ENCODE results near the gene ALG3.

ALG3 gene

GRCh38 chr3:184250167-184250828 lies 1.5 kb upstream of the ALG3 start:
- DNase-seq (ENCODE audit: low read depth), result peak; percentile 72
- TF ChIP-seq, protein P1, sequence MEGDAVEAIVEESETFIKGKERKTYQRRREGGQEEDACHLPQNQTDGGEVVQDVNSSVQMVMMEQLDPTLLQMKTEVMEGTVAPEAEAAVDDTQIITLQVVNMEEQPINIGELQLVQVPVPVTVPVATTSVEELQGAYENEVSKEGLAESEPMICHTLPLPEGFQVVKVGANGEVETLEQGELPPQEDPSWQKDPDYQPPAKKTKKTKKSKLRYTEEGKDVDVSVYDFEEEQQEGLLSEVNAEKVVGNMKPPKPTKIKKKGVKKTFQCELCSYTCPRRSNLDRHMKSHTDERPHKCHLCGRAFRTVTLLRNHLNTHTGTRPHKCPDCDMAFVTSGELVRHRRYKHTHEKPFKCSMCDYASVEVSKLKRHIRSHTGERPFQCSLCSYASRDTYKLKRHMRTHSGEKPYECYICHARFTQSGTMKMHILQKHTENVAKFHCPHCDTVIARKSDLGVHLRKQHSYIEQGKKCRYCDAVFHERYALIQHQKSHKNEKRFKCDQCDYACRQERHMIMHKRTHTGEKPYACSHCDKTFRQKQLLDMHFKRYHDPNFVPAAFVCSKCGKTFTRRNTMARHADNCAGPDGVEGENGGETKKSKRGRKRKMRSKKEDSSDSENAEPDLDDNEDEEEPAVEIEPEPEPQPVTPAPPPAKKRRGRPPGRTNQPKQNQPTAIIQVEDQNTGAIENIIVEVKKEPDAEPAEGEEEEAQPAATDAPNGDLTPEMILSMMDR (IDR thresholded peaks at IDR 0.05; ENCODE audit: low read depth, low read length, missing control alignments), result peak; percentile 97
- in situ Hi-C loops (cut with HindIII; ENCODE audit: low sequenced_read_pairs), result no loop called here

DNA sequence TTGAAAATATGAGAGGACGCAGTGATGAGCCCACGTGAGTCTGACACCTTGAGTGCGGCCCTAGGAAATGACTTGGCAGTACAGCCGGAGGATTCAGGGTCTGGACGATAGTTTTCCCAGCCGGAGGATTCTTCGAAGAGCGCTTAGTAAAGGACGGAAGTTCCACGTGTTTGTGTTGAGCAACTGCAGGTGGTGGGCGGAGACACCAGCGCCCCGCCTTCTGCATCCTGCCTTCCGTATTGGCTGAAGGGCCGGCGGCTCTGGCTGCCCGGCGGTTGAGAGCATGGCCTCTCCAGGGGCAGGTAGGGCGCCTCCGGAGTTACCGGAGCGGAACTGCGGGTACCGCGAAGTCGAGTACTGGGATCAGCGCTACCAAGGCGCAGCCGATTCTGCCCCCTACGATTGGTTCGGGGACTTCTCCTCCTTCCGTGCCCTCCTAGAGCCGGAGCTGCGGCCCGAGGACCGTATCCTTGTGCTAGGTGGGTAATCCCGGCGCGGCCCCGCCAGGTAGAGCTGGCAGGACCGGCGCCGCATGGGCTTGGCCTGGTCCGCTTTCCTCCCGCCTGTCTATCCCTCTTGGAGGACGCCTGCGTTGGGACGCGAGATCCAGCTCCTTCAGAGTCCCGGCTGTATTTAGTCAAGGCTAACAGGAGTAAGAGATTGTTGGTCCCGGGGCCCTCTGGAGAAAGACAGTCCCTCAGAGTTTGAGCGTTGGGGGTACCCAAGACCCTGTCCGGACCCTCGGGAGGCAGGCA lies 827 bp upstream of the ALG3 start, which contains the start of gene EEF1AKMT4:
EEF1AKMT4 (plus strand) TSS at position 261 of the 755 bp plus-strand sequence; CDS start at position 284, 23 bp downstream.
- H3K4me3 ChIP-seq (ENCODE audit: low read depth, low read length), result peak within 1 kb of the TSS; percentile 95
- DNase-seq (ENCODE audit: low read depth), result peak; percentile 95
- in situ Hi-C loops (cut with HindIII; ENCODE audit: low sequenced_read_pairs), result loop anchor here (25.0 kb wide), 1 partner anchor 362 kb away; the partner anchor contains the start of gene PARL
- TF ChIP-seq, protein P1 (IDR thresholded peaks at IDR 0.05; ENCODE audit: low read depth, low read length, missing control alignments), result peak; percentile 51

More at GRCh38 chr3:184250167-184250828, 1.5 kb upstream of the ALG3 start:
- H3K4me3 ChIP-seq (ENCODE audit: low read depth, low read length), result peak overlapping the region; percentile 95

GRCh38 chr3:184242297-184242685 lies 6.5 kb downstream of the ALG3 start:
- TF ChIP-seq, protein P1 (IDR thresholded peaks at IDR 0.05; ENCODE audit: low read depth, low read length, missing control alignments), result no peak
- DNase-seq (ENCODE audit: low read depth), result no peak
- no peak overlapping the region for H3K4me3 ChIP-seq (ENCODE audit: low read depth, low read length)
- in situ Hi-C loops (cut with HindIII; ENCODE audit: low sequenced_read_pairs), result loop anchor here (25.0 kb wide), 1 partner anchor 355 kb away; the partner anchor contains the start of gene PARL

DNA sequence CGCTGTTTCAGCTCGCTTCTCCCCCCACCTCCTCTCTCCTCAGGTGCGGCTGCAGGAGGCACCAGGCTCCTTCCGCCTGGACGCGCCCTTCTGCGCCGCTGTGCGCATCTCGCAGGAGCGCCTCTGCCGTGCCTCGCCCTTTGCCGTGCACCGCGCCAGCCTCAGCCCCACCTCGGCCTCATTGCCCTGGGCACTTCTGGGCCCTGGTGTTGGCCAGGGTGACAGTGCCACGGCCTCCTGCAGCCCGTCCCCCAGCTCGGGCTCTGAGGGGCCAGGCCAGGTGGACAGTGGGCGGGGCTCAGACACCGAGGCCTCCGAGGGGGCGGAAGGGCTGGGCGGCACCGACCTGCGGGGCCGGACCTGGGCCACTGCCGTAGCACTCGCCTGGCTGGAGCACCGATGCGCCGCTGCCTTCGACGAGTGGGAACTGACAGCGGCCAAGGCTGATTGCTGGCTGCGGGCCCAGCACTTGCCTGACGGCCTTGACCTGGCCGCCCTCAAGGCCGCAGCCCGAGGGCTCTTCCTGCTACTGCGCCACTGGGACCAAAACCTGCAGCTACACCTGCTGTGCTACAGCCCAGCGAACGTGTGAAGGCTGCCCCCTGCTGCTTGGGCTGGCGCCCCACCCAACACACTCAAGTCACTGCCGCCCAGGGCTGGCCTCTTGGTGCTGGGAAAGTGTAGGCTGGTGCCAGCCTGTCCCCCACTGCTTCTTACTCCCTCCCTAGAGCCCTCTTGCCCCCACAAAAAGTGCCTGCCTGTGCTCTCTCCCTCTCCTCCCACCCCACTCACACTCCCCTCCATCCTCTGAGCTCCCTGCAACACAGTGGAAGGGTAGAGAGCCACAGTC lies 7.1 kb downstream of the ALG3 start:
- in situ Hi-C loops (cut with HindIII; ENCODE audit: low sequenced_read_pairs), result loop anchor here (25.0 kb wide), 1 partner anchor 354 kb away; the partner anchor contains the start of gene PARL
- TF ChIP-seq, protein P1 (IDR thresholded peaks at IDR 0.05; ENCODE audit: low read depth, low read length, missing control alignments), result peak; percentile 33
- no peak for DNase-seq (ENCODE audit: low read depth)
- H3K4me3 ChIP-seq (ENCODE audit: low read depth, low read length), result no peak overlapping the region

DNA sequence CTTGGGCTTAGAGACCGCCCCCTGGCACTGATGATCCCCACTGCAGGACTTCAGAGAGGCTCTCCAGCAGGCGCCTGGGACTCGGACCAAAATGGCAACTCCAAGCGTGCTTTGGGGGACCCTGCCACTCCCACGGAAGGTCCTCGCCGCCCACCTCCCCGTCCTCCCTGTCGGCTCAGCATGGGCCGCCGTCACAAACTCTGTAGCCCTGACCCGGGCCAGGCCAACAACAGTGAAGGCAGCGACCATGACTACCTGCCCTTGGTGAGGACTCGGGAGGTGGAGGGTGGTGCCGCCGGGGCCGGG lies 7.7 kb downstream of the ALG3 start:
- H3K4me3 ChIP-seq (ENCODE audit: low read depth, low read length), result no peak overlapping the region
- TF ChIP-seq, protein P1 (IDR thresholded peaks at IDR 0.05; ENCODE audit: low read depth, low read length, missing control alignments), result no peak
- DNase-seq (ENCODE audit: low read depth), result no peak
- in situ Hi-C loops (cut with HindIII; ENCODE audit: low sequenced_read_pairs), result loop anchor here (25.0 kb wide), 1 partner anchor 354 kb away; the partner anchor contains the start of gene PARL
